HAP-1 (cell line): ENCODE measurements around the gene DKK3.

ENCODE experiments used
- DNase-seq, 2 experiments: peaks; one replicate each; pipeline ENCODE4 v3.0.0-alpha.2; 2016 to 2020; ENCODE audit warnings: low spot score in 2 of 2
- H3K27me3 ChIP-seq: fragments of 250-450 bp; sonication (Bioruptor Pico); 2 replicates; pipeline ENCODE4 v1.5.1; 2020; ENCODE audit warnings: low read depth, mild to moderate bottlenecking, moderate library complexity
- H3K36me3 ChIP-seq: fragments of 250-450 bp; sonication (Bioruptor Pico); replicated peaks from 2 replicates; pipeline ENCODE4 v1.5.1; 2020; ENCODE audit warnings: mild to moderate bottlenecking
- H3K4me1 ChIP-seq: fragments of 250-450 bp; sonication (Bioruptor Pico); 2 replicates; pipeline ENCODE4 v1.5.1; 2020; ENCODE audit warnings: mild to moderate bottlenecking
- H3K4me3 ChIP-seq: fragments of 250-450 bp; sonication (Bioruptor Pico); 2 replicates; pipeline ENCODE4 v1.5.1; 2020; ENCODE audit warnings: mild to moderate bottlenecking, moderate library complexity
- H3K9me3 ChIP-seq: fragments of 250-450 bp; sonication (Bioruptor Pico); 2 replicates; pipeline ENCODE4 v1.5.1; 2020; ENCODE audit warnings: mild to moderate bottlenecking, moderate library complexity
- in situ Hi-C: fragments of 300-500 bp; cut with MboI; formaldehyde crosslinking; loops from 3 replicates; pipeline ENCODE4 v1.14.3; 2020; ENCODE audit warnings: low sequenced_read_pairs, inconsistent platforms, mixed read lengths

DKK3 gene

GRCh38 chr11:11931461-11932055, 76.9 kb downstream of the DKK3 start:
- Histone ChIP-seq H3K4me3 (no peak overlapping the region), H3K36me3 (peaks cover 3% of the 10 kb centered on the region), H3K27me3 (no peaks in the 10 kb centered on the region), H3K4me1 (no peaks in the 10 kb centered on the region), H3K9me3 (no peaks in the 10 kb centered on the region)
- in situ Hi-C loops, result loop anchor here (5.0 to 25.0 kb wide), 2 partner anchors 116 to 331 kb away; no protein-coding TSS in a partner anchor
- peak; percentile 18 to 45 for DNase-seq

GRCh38 chr11:11929920-11930319, 78.5 kb downstream of the DKK3 start:
- H3K27me3 ChIP-seq, result no peaks in the 10 kb centered on the region
- no peaks in the 10 kb centered on the region for H3K4me1 ChIP-seq
- H3K4me3 ChIP-seq, result no peak overlapping the region
- peaks cover 3% of the 10 kb centered on the region for H3K36me3 ChIP-seq
- no peak for DNase-seq
- no peaks in the 10 kb centered on the region for H3K9me3 ChIP-seq
- in situ Hi-C loops, result loop anchor here (5.0 to 25.0 kb wide), 2 partner anchors 117 to 332 kb away; no protein-coding TSS in a partner anchor

DNA sequence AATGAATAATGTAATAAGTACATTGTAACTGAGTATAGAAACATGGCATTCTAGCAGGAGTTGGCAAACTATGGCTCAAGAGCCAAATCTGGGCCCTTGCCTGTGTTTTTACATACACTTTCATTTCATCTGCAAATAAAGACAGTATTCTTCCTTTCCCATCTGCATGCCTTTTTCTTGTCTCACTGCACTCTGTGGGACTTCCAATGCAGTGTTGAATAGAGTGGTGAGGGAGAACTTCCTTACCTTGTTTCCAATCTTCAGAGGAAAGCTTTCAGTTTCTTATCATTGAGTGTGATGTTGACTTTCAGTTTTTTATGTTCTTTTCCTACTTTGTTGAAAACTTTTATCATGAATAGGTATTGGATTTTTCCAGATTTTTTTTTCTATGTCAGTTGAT, 84.6 kb downstream of the DKK3 start:
- Histone ChIP-seq H3K4me1 (no peaks in the 10 kb centered on the region), H3K4me3 (no peak overlapping the region), H3K9me3 (no peaks in the 10 kb centered on the region), H3K27me3 (no peaks in the 10 kb centered on the region), H3K36me3 (0 out of 2 replicates have a peak, but pooled peaks cover 6% of the 10 kb centered on the region)
- in situ Hi-C loops, result no loop called here
- DNase-seq, result no peak

- in situ Hi-C loops, result no loop called here
- Histone ChIP-seq H3K9me3 (no peaks in the 10 kb centered on the region), H3K36me3 (0 out of 2 replicates have a peak, but pooled peaks cover 3% of the 10 kb centered on the region), H3K27me3 (no peaks in the 10 kb centered on the region), H3K4me3 (no peak overlapping the region), H3K4me1 (no peaks in the 10 kb centered on the region)
- DNase-seq, result no peak
These were observed 91.4 kb downstream of the DKK3 start for GRCh38 chr11:11916981-11917399.

- no peaks in the 10 kb centered on the region for H3K27me3 ChIP-seq
- DNase-seq, result no peak
- no peaks in the 10 kb centered on the region for H3K4me1 ChIP-seq
- in situ Hi-C loops, result no loop called here
- H3K36me3 ChIP-seq, result peaks cover 3% of the 10 kb centered on the region; the same call in 1 of the 2 replicates
- no peaks in the 10 kb centered on the region for H3K9me3 ChIP-seq
- H3K4me3 ChIP-seq, result no peak overlapping the region
These were observed 92.8 kb downstream of the DKK3 start for GRCh38 chr11:11915625-11916024.

DNA sequence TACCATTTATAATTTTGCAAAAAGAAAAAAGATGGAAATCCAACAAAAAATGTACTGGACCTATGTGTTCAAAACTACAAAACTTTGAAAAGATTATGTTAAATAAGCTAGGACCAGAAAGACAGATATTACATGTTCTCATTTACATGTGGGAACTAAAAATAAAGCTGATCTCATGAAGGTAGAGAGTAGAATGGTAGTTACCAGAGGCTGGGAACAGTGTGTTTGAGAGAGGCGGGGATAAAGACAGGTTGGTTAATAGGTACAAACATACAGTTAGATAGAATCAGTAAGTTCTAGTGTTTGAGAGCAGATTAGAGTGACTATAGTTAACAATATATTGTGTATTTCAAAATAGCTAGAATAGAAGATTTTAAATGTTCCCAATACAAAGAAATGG, 95.0 kb downstream of the DKK3 start:
- Histone ChIP-seq H3K36me3 (peaks cover 5% of the 10 kb centered on the region; the same call in 1 of the 2 replicates), H3K4me3 (no peak overlapping the region), H3K27me3 (no peaks in the 10 kb centered on the region), H3K9me3 (no peaks in the 10 kb centered on the region), H3K4me1 (no peaks in the 10 kb centered on the region)
- no peak for DNase-seq
- in situ Hi-C loops, result no loop called here
